Tibial nerve (tissue), 4 donors: ENCODE data around the gene MROH7. TPM values are rescaled to one million over a fixed set of nuclear protein-coding genes. Genes with fewer than 3 reads are reported as not detected.

Experiments
- DNase-seq, 2 donors: peaks; one replicate each; pipeline ENCODE4 v3.0.0-alpha.2; 2019; ENCODE audit warnings: low spot score in 2 of 2
- H3K27ac ChIP-seq, 4 donors: fragments of 200-600 bp; sonication (generic) in 3 of 4; one replicate each; pipeline ENCODE4 v1.5.1; 2017 to 2019; ENCODE audit warnings: mild to moderate bottlenecking in 1 of 4
- H3K27me3 ChIP-seq, 2 donors: fragments of 200-600 bp; sonication (generic) in 1 of 2; one replicate each; pipeline versions ENCODE4 v1.5.1 to v1.6.0; 2017 to 2019
- H3K36me3 ChIP-seq, 3 donors: fragments of 200-600 bp; sonication (generic); one replicate each; pipeline ENCODE4 v1.5.1; 2018 to 2019
- H3K4me1 ChIP-seq, 4 donors: fragments of 200-600 bp; sonication (generic) in 3 of 4; one replicate each; pipeline ENCODE4 v1.5.1; 2017 to 2019
- H3K4me3 ChIP-seq, 4 donors: fragments of 200-600 bp; sonication (generic) in 3 of 4; one replicate each; pipeline ENCODE4 v1.5.1; 2017 to 2019; ENCODE audit warnings: mild to moderate bottlenecking in 1 of 4, moderate library complexity in 1 of 4
- H3K9me3 ChIP-seq, 4 donors: fragments of 200-600 bp; sonication (generic) in 3 of 4; one replicate each; pipeline ENCODE4 v1.5.1; 2017 to 2019
- EP300 ChIP-seq, 2 donors: sonication (generic); formaldehyde crosslinking; IDR thresholded peaks; one replicate each; pipeline ENCODE4 v1.6.1; 2017; ENCODE audit warnings: antibody characterized with exemption in 2 of 2, mild to moderate bottlenecking in 1 of 2
- POLR2A ChIP-seq, 2 donors: fragments of 450-650 bp; IDR thresholded peaks; one replicate each; pipeline ENCODE4 v1.6.1; 2017; ENCODE audit warnings: antibody characterized with exemption in 2 of 2, mild to moderate bottlenecking in 2 of 2, moderate library complexity in 2 of 2
- WGBS, 2 donors: methylation state at CpG; one replicate each; pipeline ENCODE4 v1.1.5; 2018; 5-methylcytosine and 5-hydroxymethylcytosine counted together
- total RNA-seq, 4 donors: library from RNA; depleted of rRNA; stranded (reverse); fragments of >200 nt; gene quantifications; one replicate each; pipeline ENCODE4 v1.1.0, GENCODE V29; 2016
- TF ChIP-seq, protein P1 (sequence below), 5 experiments: fragments of 200-600 bp in 3 of 5; fragments of 450-650 bp in 2 of 5; sonication (generic) in 3 of 5; IDR thresholded peaks; one replicate each; pipeline ENCODE4 v1.5.1; 2016 to 2019; ENCODE audit warnings: antibody characterized with exemption in 5 of 5, mild to moderate bottlenecking in 3 of 5, moderate library complexity in 2 of 5

Gene MROH7
- total RNA-seq, 4 donors from 2014 or later, result 4.4 to 7.2 (median 5.8) TPM

DNA sequence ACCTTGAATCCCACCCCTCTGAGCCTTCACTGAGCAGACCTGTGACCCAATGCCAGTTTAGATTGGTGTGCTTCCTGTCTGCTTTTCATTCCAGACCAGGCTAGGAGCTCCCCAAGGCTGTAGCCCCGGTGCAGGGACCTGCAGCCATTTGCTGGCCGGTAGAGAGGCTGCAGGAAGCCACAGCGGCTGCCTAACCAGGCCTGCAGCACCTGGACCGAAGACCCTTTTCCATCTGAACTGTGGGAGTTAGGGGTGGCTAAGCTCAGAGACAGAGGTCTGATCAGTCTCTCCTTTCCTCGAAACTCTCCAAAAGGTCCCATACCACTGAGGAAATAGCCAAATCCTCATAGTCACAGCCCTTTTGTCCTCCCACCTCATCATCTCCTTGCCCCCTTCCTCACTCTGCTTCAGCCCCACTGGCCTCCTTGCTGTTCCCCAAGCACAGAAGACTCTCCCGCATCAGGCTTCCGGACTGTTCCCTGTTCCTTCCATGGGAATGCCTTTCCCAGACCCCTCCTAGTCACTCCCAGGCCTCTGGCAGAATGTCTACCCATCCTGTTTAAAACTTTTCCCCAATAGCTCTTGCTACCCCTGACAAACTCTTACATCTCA, 73.4 kb downstream of the MROH7 start:
- DNase-seq, result no peak
- TF ChIP-seq POLR2A (IDR thresholded peaks at IDR 0.05), result no peak
- H3K4me1 ChIP-seq, result peaks cover 0 to 40% (median 10%) of the 10 kb centered on the region in 4 donors
- H3K9me3 ChIP-seq, result no peaks in the 10 kb centered on the region
- peak overlapping the region; percentile 80 to 98 (median 88) for H3K4me3 ChIP-seq
- H3K27me3 ChIP-seq, result no peaks in the 10 kb centered on the region
- H3K27ac ChIP-seq, result peak overlapping the region; percentile 53 to 90 (median 84)
- 89 to 91% methylated on average over 7 of the region's 7 CpGs for WGBS, 2 donors
- H3K36me3 ChIP-seq, result peaks cover 0 to 22% (median 0%) of the 10 kb centered on the region in 3 donors

GRCh38 chr1:54715493-54716298, 74.1 kb downstream of the MROH7 start, which contains the start of gene TTC4:
Gene TTC4 (plus strand): TSS chr1:54715861. CDS start chr1:54715909, 48 bp downstream.
- Histone ChIP-seq H3K27me3 (no peaks in the 10 kb centered on the region), H3K4me1 (peaks cover 0 to 40% (median 10%) of the 10 kb centered on the region in 4 donors), H3K9me3 (no peaks in the 10 kb centered on the region), H3K36me3 (peaks cover 0 to 22% (median 0%) of the 10 kb centered on the region in 3 donors), H3K4me3 (peak within 1 kb of the TSS; percentile 80 to 98 (median 88)), H3K27ac (peak within 1 kb of the TSS; percentile 53 to 90 (median 84))
- peak; percentile 70 to 72 for DNase-seq
- 0% methylated on average over 30 to 51 of the region's 51 CpGs for WGBS, 2 donors
- TF ChIP-seq EP300 (IDR thresholded peaks at IDR 0.05) (peak; percentile 27 to 88), POLR2A (IDR thresholded peaks at IDR 0.05) (peak; percentile 49 to 75)
- TF ChIP-seq, protein P1, sequence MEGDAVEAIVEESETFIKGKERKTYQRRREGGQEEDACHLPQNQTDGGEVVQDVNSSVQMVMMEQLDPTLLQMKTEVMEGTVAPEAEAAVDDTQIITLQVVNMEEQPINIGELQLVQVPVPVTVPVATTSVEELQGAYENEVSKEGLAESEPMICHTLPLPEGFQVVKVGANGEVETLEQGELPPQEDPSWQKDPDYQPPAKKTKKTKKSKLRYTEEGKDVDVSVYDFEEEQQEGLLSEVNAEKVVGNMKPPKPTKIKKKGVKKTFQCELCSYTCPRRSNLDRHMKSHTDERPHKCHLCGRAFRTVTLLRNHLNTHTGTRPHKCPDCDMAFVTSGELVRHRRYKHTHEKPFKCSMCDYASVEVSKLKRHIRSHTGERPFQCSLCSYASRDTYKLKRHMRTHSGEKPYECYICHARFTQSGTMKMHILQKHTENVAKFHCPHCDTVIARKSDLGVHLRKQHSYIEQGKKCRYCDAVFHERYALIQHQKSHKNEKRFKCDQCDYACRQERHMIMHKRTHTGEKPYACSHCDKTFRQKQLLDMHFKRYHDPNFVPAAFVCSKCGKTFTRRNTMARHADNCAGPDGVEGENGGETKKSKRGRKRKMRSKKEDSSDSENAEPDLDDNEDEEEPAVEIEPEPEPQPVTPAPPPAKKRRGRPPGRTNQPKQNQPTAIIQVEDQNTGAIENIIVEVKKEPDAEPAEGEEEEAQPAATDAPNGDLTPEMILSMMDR (IDR thresholded peaks at IDR 0.05), result peak in 3 of 5 experiments; percentile 9 to 41 (median 18)

- peak overlapping the region in 3 of 4 donors; percentile 79 to 90 (median 90) for H3K27ac ChIP-seq
- DNase-seq, result no peak
- peaks cover 0 to 30% (median 0%) of the 10 kb centered on the region in 3 donors for H3K36me3 ChIP-seq
- 42% methylated on average over 8 of the region's 8 CpGs for WGBS, 2 donors
- H3K27me3 ChIP-seq, result no peaks in the 10 kb centered on the region
- H3K9me3 ChIP-seq, result no peaks in the 10 kb centered on the region
- H3K4me3 ChIP-seq, result peak overlapping the region; percentile 80 to 98 (median 88)
- H3K4me1 ChIP-seq, result peaks cover 0 to 40% (median 10%) of the 10 kb centered on the region in 4 donors
- TF ChIP-seq EP300 (IDR thresholded peaks at IDR 0.05) (no peak), POLR2A (IDR thresholded peaks at IDR 0.05) (no peak)
- TF ChIP-seq, protein P1 (IDR thresholded peaks at IDR 0.05), result no peak
Measured at GRCh38 chr1:54716299-54717047, 74.9 kb downstream of the MROH7 start.

GRCh38 chr1:54721719-54722118, 80.1 kb downstream of the MROH7 start:
- Histone ChIP-seq H3K36me3 (peaks cover 4 to 82% (median 10%) of the 10 kb centered on the region in 3 donors), H3K4me3 (no peak overlapping the region), H3K9me3 (no peaks in the 10 kb centered on the region), H3K27me3 (no peaks in the 10 kb centered on the region), H3K27ac (no peak overlapping the region), H3K4me1 (peaks cover 0 to 28% (median 5%) of the 10 kb centered on the region in 4 donors)
- TF ChIP-seq, protein P1 (IDR thresholded peaks at IDR 0.05), result no peak
- TF ChIP-seq EP300 (IDR thresholded peaks at IDR 0.05), result no peak
- no peak for TF ChIP-seq POLR2A (IDR thresholded peaks at IDR 0.05)
- DNase-seq, result no peak

- DNase-seq, result no peak
- H3K36me3 ChIP-seq, result peaks cover 4 to 86% (median 10%) of the 10 kb centered on the region in 3 donors
- no peak for TF ChIP-seq EP300 (IDR thresholded peaks at IDR 0.05)
- no peak for TF ChIP-seq POLR2A (IDR thresholded peaks at IDR 0.05)
- TF ChIP-seq, protein P1 (IDR thresholded peaks at IDR 0.05), result no peak
- H3K4me3 ChIP-seq, result no peak overlapping the region
- no peaks in the 10 kb centered on the region for H3K27me3 ChIP-seq
- no peaks in the 10 kb centered on the region for H3K9me3 ChIP-seq
- no peak overlapping the region for H3K27ac ChIP-seq
- peaks cover 0 to 5% (median 0%) of the 10 kb centered on the region in 4 donors for H3K4me1 ChIP-seq
Measured at GRCh38 chr1:54723985-54724384, 82.4 kb downstream of the MROH7 start.
